K562 (cell line): ENCODE measurements around the gene GPR107. TPM values are rescaled to one million over a fixed set of nuclear protein-coding genes. Genes with fewer than 3 reads are reported as not detected.

Source experiments
- ATAC-seq: fragments of 200-7000 bp; cut with Tn5 transposase; 3 replicates; pipeline ENCODE4 v1.9.1; 2020; ENCODE audit warnings: moderate library complexity
- BruUV-seq: library from RNA; stranded (reverse); fragments of 400-500 nt; replicated peaks from 2 replicates; lab custom pipeline; 2021; lab: Mats Ljungman, UMichigan
- CTCF ChIA-PET: fragments of 300-600 bp; formaldehyde crosslinking; extraction: SDS; loops from one replicate; lab custom pipeline; 2021; ENCODE audit warnings: low intra/inter-chr PET ratio; lab: Yijun Ruan, JAX
- POLR2A ChIA-PET: fragments of 300-600, 350-650 bp; sonication (Branson Sonifier 250); formaldehyde crosslinking; extraction: SDS; loops from one replicate; lab custom pipeline; 2021; ENCODE audit warnings: antibody characterized with exemption, inconsistent platforms; lab: Yijun Ruan, JAX
- DNase-seq, 4 experiments: peaks; one replicate each; pipeline versions ENCODE4 v3.0.0 to v3.0.0-alpha.2; 2011 to 2018; ENCODE audit warnings: low spot score in 3 of 4, mixed read lengths in 3 of 4; ENCODE audit errors: extremely low read depth in 1 of 4
- FAIRE-seq: peaks from 2 replicates; lab custom pipeline; 2011; peaks lifted over from hg19 to GRCh38; lab: Jason Lieb, UNC
- H2AFZ ChIP-seq: 2 replicates; pipeline ENCODE4 v1.6.0; 2011; ENCODE audit warnings: low read depth, low read length, control low read depth, inconsistent platforms
- H3K27ac ChIP-seq: fragments of 200-600 bp; 3 replicates; pipeline ENCODE4 v1.8.0; 2011; ENCODE audit warnings: low read depth, mild to moderate bottlenecking, control low read depth, inconsistent platforms, low read length, moderate library complexity, mixed read lengths; ENCODE audit errors: extremely low read depth
- H3K27me3 ChIP-seq, 2 experiments: fragments of 300-600 bp in 1 of 2; 2 replicates in 1 of 2; 3 replicates in 1 of 2; pipeline versions ENCODE4 v1.6.0 to v1.8.0; 2011; ENCODE audit warnings: inconsistent platforms in 2 of 2, low read length in 2 of 2, mild to moderate bottlenecking in 1 of 2, mixed read lengths in 1 of 2, moderate library complexity in 1 of 2; ENCODE audit not compliant: control insufficient read depth in 2 of 2, insufficient read depth in 2 of 2
- H3K36me3 ChIP-seq: fragments of 300-600 bp; 3 replicates; pipeline ENCODE4 v1.8.0; 2011; ENCODE audit warnings: mild to moderate bottlenecking, low read length, inconsistent platforms; ENCODE audit not compliant: control insufficient read depth, insufficient read depth
- H3K4me1 ChIP-seq, 2 experiments: fragments of 200-600 bp in 1 of 2; replicated peaks in 1 of 2; 2 replicates in 1 of 2; 3 replicates in 1 of 2; pipeline versions ENCODE4 v1.5.1 to v1.8.0; 2011; ENCODE audit warnings: inconsistent platforms in 2 of 2, low read length in 2 of 2, mild to moderate bottlenecking in 1 of 2, mixed read lengths in 1 of 2, moderate library complexity in 1 of 2; ENCODE audit not compliant: control insufficient read depth in 2 of 2, insufficient read depth in 2 of 2
- H3K4me2 ChIP-seq: 2 replicates; pipeline ENCODE4 v1.6.1; 2011; ENCODE audit warnings: low read length, control low read depth, inconsistent platforms, mixed read lengths; ENCODE audit not compliant: insufficient read depth
- H3K4me3 ChIP-seq: fragments of 200-600 bp; sonication (generic), shearing (Covaris generic); 2 replicates; pipeline ENCODE4 v1.5.1; 2016; ENCODE audit warnings: control low read depth, inconsistent platforms
- H3K79me2 ChIP-seq: fragments of 200-600 bp; 3 replicates; pipeline ENCODE4 v1.8.0; 2011; ENCODE audit warnings: low read length, inconsistent platforms; ENCODE audit not compliant: control insufficient read depth, insufficient read depth
- H3K9ac ChIP-seq, 2 experiments: 2 replicates each; pipeline versions ENCODE4 v1.6.0 to v1.6.1; 2011; ENCODE audit warnings: low read depth in 2 of 2, low read length in 2 of 2, control low read depth in 1 of 2, inconsistent platforms in 1 of 2, mild to moderate bottlenecking in 1 of 2, mixed read lengths in 1 of 2; ENCODE audit not compliant: insufficient read depth in 1 of 2
- H3K9me1 ChIP-seq: one replicate; pipeline ENCODE4 v1.6.0; 2011; ENCODE audit warnings: inconsistent platforms, mild to moderate bottlenecking, low read length, moderate library complexity; ENCODE audit not compliant: control insufficient read depth, insufficient read depth
- H3K9me3 ChIP-seq: replicated peaks from 2 replicates; pipeline ENCODE4 v1.5.1; 2011; ENCODE audit warnings: low read depth, low read length, inconsistent platforms; ENCODE audit not compliant: control insufficient read depth, insufficient read depth
- H4K20me1 ChIP-seq: replicated peaks from 2 replicates; pipeline ENCODE4 v1.6.1; 2011; ENCODE audit warnings: low read length, inconsistent platforms, mixed read lengths; ENCODE audit not compliant: control insufficient read depth, insufficient read depth
- BCOR ChIP-seq: fragments of 450-650 bp; IDR thresholded peaks from 2 replicates; pipeline ENCODE4 v1.6.1; 2016
- CEBPG ChIP-seq, 3 experiments: fragments of 200-800 bp in 1 of 3; sonication (Bioruptor generic) in 1 of 3; sonication (generic) in 1 of 3; formaldehyde crosslinking in 1 of 3; IDR thresholded peaks in 2 of 3; conservative IDR thresholded peaks in 1 of 3; 2 replicates each; pipeline versions ENCODE4 v1.6.1 to v1.8.0; 2016 to 2022; ENCODE audit warnings: missing compliant biosample characterization in 2 of 3, missing genetic modification characterization in 2 of 3, mild to moderate bottlenecking in 1 of 3, missing genetic modification reagents in 1 of 3
- CHCHD3 ChIP-seq: fragments of 250-450 bp; sonication (Bioruptor Pico); IDR thresholded peaks from 2 replicates; pipeline ENCODE4 v2.1.2; 2022; ENCODE audit warnings: mild to moderate bottlenecking
- KDM1A ChIP-seq, 2 experiments: fragments of 450-650 bp; IDR thresholded peaks; 2 replicates each; pipeline ENCODE4 v1.6.1; 2016; ENCODE audit warnings: mild to moderate bottlenecking in 2 of 2
- RB1 ChIP-seq: fragments of 450-650 bp; IDR thresholded peaks from 2 replicates; pipeline ENCODE4 v1.6.1; 2017; ENCODE audit warnings: low read depth, mild to moderate bottlenecking
- RBM14 ChIP-seq: fragments of 200-400 bp; formaldehyde crosslinking; IDR thresholded peaks from 2 replicates; pipeline ENCODE4 v1.6.1; 2018; ENCODE audit warnings: low read depth, mild to moderate bottlenecking, low read length, moderate library complexity, borderline replicate concordance; ENCODE audit not compliant: insufficient read depth
- RBM25 ChIP-seq: fragments of 200-400 bp; formaldehyde crosslinking; IDR thresholded peaks from 2 replicates; pipeline ENCODE4 v1.6.1; 2018; ENCODE audit warnings: low read length, low read depth, moderate library complexity; ENCODE audit not compliant: severe bottlenecking
- TAL1 ChIP-seq: fragments of 450-650 bp; IDR thresholded peaks from 2 replicates; pipeline ENCODE4 v1.6.1; 2016; ENCODE audit warnings: mild to moderate bottlenecking
- ZBTB11 ChIP-seq, 3 experiments: fragments of 200-800 bp in 1 of 3; fragments of 250-450 bp in 1 of 3; fragments of 450-650 bp in 1 of 3; sonication (Bioruptor Pico) in 1 of 3; sonication (Bioruptor generic) in 1 of 3; formaldehyde crosslinking in 1 of 3; IDR thresholded peaks; 2 replicates each; pipeline versions ENCODE4 v1.6.1 to v1.8.0; 2016 to 2022; ENCODE audit warnings: mild to moderate bottlenecking in 2 of 3, missing genetic modification characterization in 2 of 3, missing compliant biosample characterization in 1 of 3, moderate library complexity in 1 of 3
- WGBS: fragments of 100-300 bp; shearing (Covaris generic); methylation state at CpG from one replicate; pipeline ENCODE4 v1.1.6; 2016; ENCODE audit warnings: low coverage, mixed read lengths; ENCODE audit not compliant: insufficient coverage; ENCODE audit errors: missing lambda C conversion rate; 5-methylcytosine and 5-hydroxymethylcytosine counted together
- in situ Hi-C: fragments of 300-500 bp; cut with MboI; formaldehyde crosslinking; loops from 4 replicates; pipeline ENCODE4 v1.15.0; 2018; ENCODE audit warnings: inconsistent platforms, mixed read lengths
- intact Hi-C: fragments of 100-400 bp; cut with micrococcal nuclease; formaldehyde crosslinking; loops from 2 replicates; pipeline ENCODE4 v1.14.2; 2022
- polyA plus RNA-seq, 8 experiments: library from polyadenylated mRNA; depleted of rRNA in 4 of 8; stranded (reverse) in 5 of 8; unstranded in 3 of 8; fragments of >200 nt; fragmentation: Nextera tagmentation in 2 of 8; fragmentation: Illumina TruSeq in 1 of 8; extraction: Ambion mirVana in 2 of 8; extraction: Trizol in 1 of 8; gene quantifications; 2 replicates each; pipeline versions ENCODE4 v1.2.1 to v1.2.3, GENCODE V29; 2011 to 2014; ENCODE audit warnings: inconsistent platforms in 1 of 8, missing spikeins in 1 of 8
- total RNA-seq, 7 experiments: library from RNA; depleted of rRNA in 6 of 7; stranded (reverse); fragments of >200 nt in 6 of 7; fragmentation: Illumina TruSeq in 2 of 7; extraction: Trizol in 2 of 7; gene quantifications; 2 replicates each; pipeline versions ENCODE4 v1.2.1 to v1.2.3, GENCODE V29; 2011 to 2021; ENCODE audit warnings: low replicate concordance in 1 of 7

Gene GPR107
- total and polyA plus RNA-seq, 9 of the 15 experiments (the other 6 are each of a cell fraction or from before 2014, with no cell fraction given) = 3.2 to 34.6 (median 14.4) TPM

GRCh38 chr9:130053109-130053503 lies 600 bp upstream of the GPR107 start:
- no peak for TF ChIP-seq CHCHD3 (CRISPR knock-in tag)
- peak; percentile 90 for TF ChIP-seq RBM25
- no peak for TF ChIP-seq ZBTB11 (CRISPR knock-in tag; IDR thresholded peaks at IDR 0.05)
- TF ChIP-seq CEBPG (CRISPR knock-in tag; IDR thresholded peaks at IDR 0.05) = no peak
- TF ChIP-seq CEBPG (tag; conservative IDR thresholded peaks at IDR 0.05 in 1 of 2, IDR thresholded peaks at IDR 0.05 in 1 of 2) = 0 out of 4 replicates have a peak, but pooled peaks of 1 of the 2 experiments have one; percentile 21
- no peak for TF ChIP-seq RBM14
- TF ChIP-seq BCOR = peak; percentile 72
- TF ChIP-seq RB1 = no peak
- no peak for TF ChIP-seq TAL1
- peak; percentile 23 to 49; a peak in 2 of 4 replicates for TF ChIP-seq KDM1A (IDR thresholded peaks at IDR 0.05)
- WGBS = 6% methylated on average over 9 of the region's 9 CpGs
- FAIRE-seq = no peak

More at GRCh38 chr9:130053109-130053503, 600 bp upstream of the GPR107 start:
- no peak for ATAC-seq
- BruUV-seq = TSS peak; percentile 86
- peak overlapping the region; percentile 91 to 95 for H3K9ac ChIP-seq
- DNase-seq = no peak
- peak overlapping the region; percentile 99 for H3K4me3 ChIP-seq
- H3K79me2 ChIP-seq = peaks cover 42% of the 10 kb centered on the region
- H4K20me1 ChIP-seq = no peaks in the 10 kb centered on the region
- intact Hi-C loops = loop anchor here (5.0 kb wide), 2 partner anchors 44 to 166 kb away; no protein-coding TSS in a partner anchor
- peaks cover 4% of the 10 kb centered on the region for H3K9me1 ChIP-seq
- in situ Hi-C loops = no loop called here
- H3K9me3 ChIP-seq = no peaks in the 10 kb centered on the region
- ChIA-PET POLR2A (interaction anchor here (0.5 to 1.8 kb wide), 12 partner anchors 8 to 689 kb away, joined by 3 to 10 read pairs (median 4); partner anchors contain the start of gene FNBP1), CTCF (interaction anchor here (0.6 to 0.7 kb wide), 2 partner anchors 167 to 193 kb away, joined by 4 to 5 read pairs; no protein-coding TSS in a partner anchor)
- H2AFZ ChIP-seq = peak overlapping the region; percentile 96
- H3K4me1 ChIP-seq = peaks cover 8 to 24% of the 10 kb centered on the region in 2 experiments; a peak in 4 of 5 replicates
- H3K27ac ChIP-seq = peak overlapping the region; percentile 86
- no peaks in the 10 kb centered on the region for H3K36me3 ChIP-seq
- H3K27me3 ChIP-seq = no peaks in the 10 kb centered on the region
- H3K4me2 ChIP-seq = peak overlapping the region; percentile 84
